K562 (cell line): ENCODE data around the gene NT5DC2. TPM values are rescaled to one million over a fixed set of nuclear protein-coding genes. Genes with fewer than 3 reads are reported as not detected.

ENCODE experiments used
- ATAC-seq: fragments of 200-7000 bp; cut with Tn5 transposase; 3 replicates; pipeline ENCODE4 v1.9.1; 2020; ENCODE audit warnings: moderate library complexity
- BruUV-seq: library from RNA; stranded (reverse); fragments of 400-500 nt; replicated peaks from 2 replicates; lab custom pipeline; 2021; lab: Mats Ljungman, UMichigan
- CTCF ChIA-PET: fragments of 300-600 bp; formaldehyde crosslinking; extraction: SDS; loops from one replicate; lab custom pipeline; 2021; ENCODE audit warnings: low intra/inter-chr PET ratio; lab: Yijun Ruan, JAX
- POLR2A ChIA-PET: fragments of 300-600, 350-650 bp; sonication (Branson Sonifier 250); formaldehyde crosslinking; extraction: SDS; loops from one replicate; lab custom pipeline; 2021; ENCODE audit warnings: antibody characterized with exemption, inconsistent platforms; lab: Yijun Ruan, JAX
- DNase-seq, 4 experiments: peaks; one replicate each; pipeline versions ENCODE4 v3.0.0 to v3.0.0-alpha.2; 2011 to 2018; ENCODE audit warnings: low spot score in 3 of 4, mixed read lengths in 3 of 4; ENCODE audit errors: extremely low read depth in 1 of 4
- FAIRE-seq: peaks from 2 replicates; lab custom pipeline; 2011; peaks lifted over from hg19 to GRCh38; lab: Jason Lieb, UNC
- H2AFZ ChIP-seq: 2 replicates; pipeline ENCODE4 v1.6.0; 2011; ENCODE audit warnings: low read depth, low read length, control low read depth, inconsistent platforms
- H3K27ac ChIP-seq: fragments of 200-600 bp; 3 replicates; pipeline ENCODE4 v1.8.0; 2011; ENCODE audit warnings: low read depth, mild to moderate bottlenecking, control low read depth, inconsistent platforms, low read length, moderate library complexity, mixed read lengths; ENCODE audit errors: extremely low read depth
- H3K27me3 ChIP-seq, 2 experiments: fragments of 300-600 bp in 1 of 2; 2 replicates in 1 of 2; 3 replicates in 1 of 2; pipeline versions ENCODE4 v1.6.0 to v1.8.0; 2011; ENCODE audit warnings: inconsistent platforms in 2 of 2, low read length in 2 of 2, mild to moderate bottlenecking in 1 of 2, mixed read lengths in 1 of 2, moderate library complexity in 1 of 2; ENCODE audit not compliant: control insufficient read depth in 2 of 2, insufficient read depth in 2 of 2
- H3K36me3 ChIP-seq: fragments of 300-600 bp; 3 replicates; pipeline ENCODE4 v1.8.0; 2011; ENCODE audit warnings: mild to moderate bottlenecking, low read length, inconsistent platforms; ENCODE audit not compliant: control insufficient read depth, insufficient read depth
- H3K4me1 ChIP-seq, 2 experiments: fragments of 200-600 bp in 1 of 2; replicated peaks in 1 of 2; 2 replicates in 1 of 2; 3 replicates in 1 of 2; pipeline versions ENCODE4 v1.5.1 to v1.8.0; 2011; ENCODE audit warnings: inconsistent platforms in 2 of 2, low read length in 2 of 2, mild to moderate bottlenecking in 1 of 2, mixed read lengths in 1 of 2, moderate library complexity in 1 of 2; ENCODE audit not compliant: control insufficient read depth in 2 of 2, insufficient read depth in 2 of 2
- H3K4me2 ChIP-seq: 2 replicates; pipeline ENCODE4 v1.6.1; 2011; ENCODE audit warnings: low read length, control low read depth, inconsistent platforms, mixed read lengths; ENCODE audit not compliant: insufficient read depth
- H3K4me3 ChIP-seq: fragments of 200-600 bp; sonication (generic), shearing (Covaris generic); 2 replicates; pipeline ENCODE4 v1.5.1; 2016; ENCODE audit warnings: control low read depth, inconsistent platforms
- H3K79me2 ChIP-seq: fragments of 200-600 bp; 3 replicates; pipeline ENCODE4 v1.8.0; 2011; ENCODE audit warnings: low read length, inconsistent platforms; ENCODE audit not compliant: control insufficient read depth, insufficient read depth
- H3K9ac ChIP-seq, 2 experiments: 2 replicates each; pipeline versions ENCODE4 v1.6.0 to v1.6.1; 2011; ENCODE audit warnings: low read depth in 2 of 2, low read length in 2 of 2, control low read depth in 1 of 2, inconsistent platforms in 1 of 2, mild to moderate bottlenecking in 1 of 2, mixed read lengths in 1 of 2; ENCODE audit not compliant: insufficient read depth in 1 of 2
- H3K9me1 ChIP-seq: one replicate; pipeline ENCODE4 v1.6.0; 2011; ENCODE audit warnings: inconsistent platforms, mild to moderate bottlenecking, low read length, moderate library complexity; ENCODE audit not compliant: control insufficient read depth, insufficient read depth
- H3K9me3 ChIP-seq: replicated peaks from 2 replicates; pipeline ENCODE4 v1.5.1; 2011; ENCODE audit warnings: low read depth, low read length, inconsistent platforms; ENCODE audit not compliant: control insufficient read depth, insufficient read depth
- H4K20me1 ChIP-seq: replicated peaks from 2 replicates; pipeline ENCODE4 v1.6.1; 2011; ENCODE audit warnings: low read length, inconsistent platforms, mixed read lengths; ENCODE audit not compliant: control insufficient read depth, insufficient read depth
- BRD4 ChIP-seq: fragments of 200-600 bp; sonication (generic); IDR thresholded peaks from 2 replicates; pipeline ENCODE4 v1.6.1; 2017; ENCODE audit warnings: inconsistent platforms
- CHD1 ChIP-seq: fragments of 200-600 bp; sonication (generic); IDR thresholded peaks from one replicate; pipeline ENCODE4 v1.6.1; 2012; ENCODE audit warnings: mild to moderate bottlenecking, moderate library complexity, low read length, inconsistent platforms
- ELF2 ChIP-seq: fragments of 250-450 bp; sonication (Bioruptor Pico); IDR thresholded peaks from 2 replicates; pipeline ENCODE4 v1.5.0; 2021; ENCODE audit warnings: mild to moderate bottlenecking
- ETV5 ChIP-seq: sonication (generic); formaldehyde crosslinking; IDR thresholded peaks from 2 replicates; pipeline ENCODE4 v1.4.0; 2020; ENCODE audit warnings: low read depth, mild to moderate bottlenecking, missing genetic modification reagents
- NONO ChIP-seq, 2 experiments: fragments of 200-400 bp in 1 of 2; fragments of 450-650 bp in 1 of 2; formaldehyde crosslinking in 1 of 2; IDR thresholded peaks; 2 replicates each; pipeline ENCODE4 v1.6.1; 2017; ENCODE audit warnings: low read depth in 2 of 2, mild to moderate bottlenecking in 2 of 2, moderate library complexity in 2 of 2, low read length in 1 of 2
- POLR2A ChIP-seq: fragments of 450-650 bp; conservative IDR thresholded peaks from 2 replicates; pipeline ENCODE4 v1.6.1; 2016
- SRSF1 ChIP-seq: fragments of 200-400 bp; formaldehyde crosslinking; IDR thresholded peaks from 2 replicates; pipeline ENCODE4 v1.6.1; 2017; ENCODE audit warnings: mild to moderate bottlenecking, low read depth, low read length, moderate library complexity
- ZNF140 ChIP-seq: fragments of 250-450 bp; sonication (Bioruptor Pico); IDR thresholded peaks from 2 replicates; pipeline ENCODE4 v1.8.0; 2021; ENCODE audit warnings: moderate library complexity, mild to moderate bottlenecking, inconsistent platforms
- WGBS: fragments of 100-300 bp; shearing (Covaris generic); methylation state at CpG from one replicate; pipeline ENCODE4 v1.1.6; 2016; ENCODE audit warnings: low coverage, mixed read lengths; ENCODE audit not compliant: insufficient coverage; ENCODE audit errors: missing lambda C conversion rate; 5-methylcytosine and 5-hydroxymethylcytosine counted together
- in situ Hi-C: fragments of 300-500 bp; cut with MboI; formaldehyde crosslinking; loops from 4 replicates; pipeline ENCODE4 v1.15.0; 2018; ENCODE audit warnings: inconsistent platforms, mixed read lengths
- intact Hi-C: fragments of 100-400 bp; cut with micrococcal nuclease; formaldehyde crosslinking; loops from 2 replicates; pipeline ENCODE4 v1.14.2; 2022
- polyA plus RNA-seq, 8 experiments: library from polyadenylated mRNA; depleted of rRNA in 4 of 8; stranded (reverse) in 5 of 8; unstranded in 3 of 8; fragments of >200 nt; fragmentation: Nextera tagmentation in 2 of 8; fragmentation: Illumina TruSeq in 1 of 8; extraction: Ambion mirVana in 2 of 8; extraction: Trizol in 1 of 8; gene quantifications; 2 replicates each; pipeline versions ENCODE4 v1.2.1 to v1.2.3, GENCODE V29; 2011 to 2014; ENCODE audit warnings: inconsistent platforms in 1 of 8, missing spikeins in 1 of 8
- total RNA-seq, 7 experiments: library from RNA; depleted of rRNA in 6 of 7; stranded (reverse); fragments of >200 nt in 6 of 7; fragmentation: Illumina TruSeq in 2 of 7; extraction: Trizol in 2 of 7; gene quantifications; 2 replicates each; pipeline versions ENCODE4 v1.2.1 to v1.2.3, GENCODE V29; 2011 to 2021; ENCODE audit warnings: low replicate concordance in 1 of 7
- TF ChIP-seq, protein P1 (sequence below): fragments of 250-450 bp; sonication (Bioruptor Pico); IDR thresholded peaks from 2 replicates; pipeline ENCODE4 v1.8.0; 2021; ENCODE audit warnings: moderate library complexity, mild to moderate bottlenecking, inconsistent platforms
- TF ChIP-seq, protein P2 (sequence below): fragments of 450-650 bp; formaldehyde crosslinking; IDR thresholded peaks from 2 replicates; pipeline ENCODE4 v1.4.0; 2020; ENCODE audit warnings: mild to moderate bottlenecking, mixed read lengths

Gene NT5DC2
- total and polyA plus RNA-seq, 9 of the 15 experiments (the other 6 are each of a cell fraction or from before 2014, with no cell fraction given) = 25.6 to 168 (median 122) TPM

DNA sequence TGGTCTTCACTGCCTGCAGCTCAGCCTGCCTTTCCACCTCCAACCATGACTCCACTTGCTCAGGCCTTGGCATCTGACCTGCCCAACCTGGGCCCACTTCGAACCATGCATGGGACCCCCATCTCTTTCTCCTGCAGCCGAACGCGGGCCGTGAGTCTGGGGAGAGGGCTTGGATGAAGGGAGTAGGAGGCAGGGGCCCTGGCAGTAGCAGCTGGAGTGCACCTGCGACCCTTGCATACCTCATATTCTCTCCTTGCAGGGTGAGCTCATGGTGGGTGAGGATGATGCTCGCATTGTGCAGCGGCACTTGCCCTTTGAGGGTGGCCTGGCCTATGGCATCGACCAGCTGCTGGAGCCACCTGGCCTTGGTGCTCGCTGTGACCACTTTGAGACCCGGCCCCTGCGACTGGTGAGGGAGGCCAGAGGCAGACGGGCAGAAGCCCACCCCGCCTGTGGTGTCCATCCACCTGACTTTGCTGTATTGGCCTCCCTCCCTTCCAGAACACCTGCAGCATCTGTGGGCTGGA lies 13.5 kb downstream of the NT5DC2 start:
- no peaks in the 10 kb centered on the region for H4K20me1 ChIP-seq
- no peak for DNase-seq
- WGBS = 72% methylated on average over 12 of the region's 14 CpGs
- in situ Hi-C loops = no loop called here
- no peak overlapping the region; a peak in 2 of 4 replicates for H3K9ac ChIP-seq
- no peaks in the 10 kb centered on the region for H3K79me2 ChIP-seq
- peaks cover 12 to 66% of the 10 kb centered on the region in 2 experiments; a peak in 4 of 5 replicates for H3K4me1 ChIP-seq
- no peaks in the 10 kb centered on the region for H3K9me3 ChIP-seq
- no peak for ATAC-seq
- H3K4me3 ChIP-seq = no peak overlapping the region
- no peak overlapping the region for H3K4me2 ChIP-seq
- no TSS peak for BruUV-seq
- no peak for TF ChIP-seq NONO (IDR thresholded peaks at IDR 0.05; ENCODE audit: low read depth in 2 of 2, low read length in 1 of 2)
- no peak for TF ChIP-seq ETV5 (CRISPR knock-in tag)
- TF ChIP-seq SRSF1 = no peak
- TF ChIP-seq ZNF140 = no peak
- TF ChIP-seq POLR2A = no peak
- TF ChIP-seq CHD1 = no peak
- no peak for TF ChIP-seq ELF2 (CRISPR knock-in tag)
- TF ChIP-seq, protein P1, sequence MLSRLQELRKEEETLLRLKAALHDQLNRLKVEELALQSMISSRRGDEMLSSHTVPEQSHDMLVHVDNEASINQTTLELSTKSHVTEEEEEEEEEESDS (CRISPR knock-in tag) = no peak
- TF ChIP-seq, protein P2, sequence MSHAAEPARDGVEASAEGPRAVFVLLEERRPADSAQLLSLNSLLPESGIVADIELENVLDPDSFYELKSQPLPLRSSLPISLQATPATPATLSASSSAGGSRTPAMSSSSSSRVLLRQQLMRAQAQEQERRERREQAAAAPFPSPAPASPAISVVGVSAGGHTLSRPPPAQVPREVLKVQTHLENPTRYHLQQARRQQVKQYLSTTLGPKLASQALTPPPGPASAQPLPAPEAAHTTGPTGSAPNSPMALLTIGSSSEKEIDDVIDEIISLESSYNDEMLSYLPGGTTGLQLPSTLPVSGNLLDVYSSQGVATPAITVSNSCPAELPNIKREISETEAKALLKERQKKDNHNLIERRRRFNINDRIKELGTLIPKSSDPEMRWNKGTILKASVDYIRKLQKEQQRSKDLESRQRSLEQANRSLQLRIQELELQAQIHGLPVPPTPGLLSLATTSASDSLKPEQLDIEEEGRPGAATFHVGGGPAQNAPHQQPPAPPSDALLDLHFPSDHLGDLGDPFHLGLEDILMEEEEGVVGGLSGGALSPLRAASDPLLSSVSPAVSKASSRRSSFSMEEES = no peak
- TF ChIP-seq BRD4 = no peak
- TF ChIP-seq, all 486 proteins: peak for 0
- H3K9me1 ChIP-seq = no peaks in the 10 kb centered on the region
- H3K27me3 ChIP-seq = no peaks in the 10 kb centered on the region
- ChIA-PET POLR2A (interaction anchor here (0.7 to 1.0 kb wide), 3 partner anchors 12 to 24 kb away, joined by 3 to 5 read pairs (median 3); no protein-coding TSS in a partner anchor), CTCF (no interaction called here)
- intact Hi-C loops = no loop called here
- H2AFZ ChIP-seq = no peak overlapping the region
- no peak overlapping the region for H3K27ac ChIP-seq
- no peak for FAIRE-seq
- peaks cover 17% of the 10 kb centered on the region; the same call in 2 of the 3 replicates for H3K36me3 ChIP-seq
